Astrocyte (in vitro differentiated cells and primary cell): ENCODE measurements around the gene CUEDC1.

ENCODE experiments used
- CTCF ChIP-seq: IDR thresholded peaks from 2 replicates; pipeline ENCODE4 v1.5.1; 2011; ENCODE audit warnings: low read depth, mild to moderate bottlenecking, inconsistent platforms, low read length, moderate library complexity; ENCODE audit not compliant: insufficient read depth
- EZH2 ChIP-seq: IDR thresholded peaks from 2 replicates; pipeline ENCODE4 v1.6.1; 2012; ENCODE audit warnings: mild to moderate bottlenecking, low read length, inconsistent platforms; ENCODE audit not compliant: insufficient read depth

DNA sequence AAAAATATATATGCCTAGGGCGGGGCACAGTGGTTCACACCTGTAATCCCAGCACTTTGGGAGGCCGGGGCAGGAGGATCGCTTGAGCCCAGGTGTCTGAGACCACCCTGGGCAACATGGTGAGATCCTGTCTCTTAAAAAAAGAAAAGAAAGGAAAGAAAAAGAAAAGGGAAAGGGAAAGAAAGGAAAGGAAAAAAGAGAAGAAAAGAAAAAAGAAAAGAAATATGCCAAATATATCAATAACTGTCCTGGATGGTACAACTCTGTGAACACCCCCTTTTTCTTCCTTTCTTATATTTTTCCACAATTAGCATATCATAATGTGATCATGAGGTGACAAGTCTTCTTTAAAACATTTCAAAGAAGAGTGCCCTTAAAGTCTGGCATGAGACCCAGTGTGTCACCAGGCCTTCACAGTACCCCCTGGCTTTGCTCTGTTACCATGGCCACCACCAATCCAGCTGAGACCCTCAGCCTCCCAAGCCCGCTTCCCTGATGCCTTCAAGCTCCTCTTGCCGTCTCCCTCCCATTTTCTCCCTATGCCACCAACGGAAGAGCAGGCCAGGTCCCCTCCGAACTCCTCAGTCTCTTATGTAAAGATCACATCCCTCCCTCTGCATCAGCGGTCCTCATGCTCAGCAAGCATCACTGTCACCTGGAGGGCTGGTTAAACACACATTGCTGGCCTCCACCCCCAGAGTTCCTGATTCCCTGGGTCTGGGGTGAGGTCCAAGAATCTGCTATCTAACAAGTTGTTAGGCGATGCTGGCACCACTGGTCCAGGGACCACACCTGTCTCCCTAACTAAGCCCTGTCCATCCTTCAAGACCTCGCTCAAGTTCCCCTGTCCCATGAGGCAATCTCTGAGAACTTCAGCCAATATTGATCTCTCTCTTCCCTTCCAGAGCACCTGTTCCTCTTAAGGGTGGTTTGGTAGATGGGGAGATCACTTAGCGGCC, 44.5 kb downstream of the CUEDC1 start:
- TF ChIP-seq CTCF (no peak), EZH2 (no peak)
